HepG2 (cell line): ENCODE results near the gene USP30. TPM values are rescaled to one million over a fixed set of nuclear protein-coding genes. Genes with fewer than 3 reads are reported as not detected.

ENCODE experiments used
- CC2D1A ChIP-seq: sonication (generic); formaldehyde crosslinking; IDR thresholded peaks from 2 replicates; pipeline ENCODE4 v1.8.1; 2023; ENCODE audit warnings: mild to moderate bottlenecking, missing genetic modification reagents
- CREM ChIP-seq, 2 experiments: sonication (generic) in 1 of 2; formaldehyde crosslinking in 1 of 2; IDR thresholded peaks; 2 replicates each; pipeline versions ENCODE4 v1.4.0 to v1.6.1; 2016 to 2020; ENCODE audit warnings: antibody characterized with exemption in 1 of 2, mild to moderate bottlenecking in 1 of 2, missing genetic modification reagents in 1 of 2
- GTF2F1 ChIP-seq: fragments of 150-350 bp; IDR thresholded peaks from 2 replicates; pipeline ENCODE4 v1.6.1; 2014; ENCODE audit warnings: low read length
- HMG20A ChIP-seq: IDR thresholded peaks from 2 replicates; pipeline ENCODE4 v1.6.1; 2016; ENCODE audit warnings: borderline replicate concordance
- KLF12 ChIP-seq: sonication (generic); formaldehyde crosslinking; IDR thresholded peaks from 2 replicates; pipeline ENCODE4 v1.4.0; 2020; ENCODE audit warnings: missing genetic modification reagents, borderline replicate concordance
- MAFG ChIP-seq: sonication (generic); formaldehyde crosslinking; IDR thresholded peaks from 2 replicates; pipeline ENCODE4 v1.5.1; 2020; ENCODE audit warnings: mild to moderate bottlenecking, missing genetic modification reagents
- NR3C1 ChIP-seq: sonication (generic); formaldehyde crosslinking; IDR thresholded peaks from 2 replicates; pipeline ENCODE4 v1.4.0; 2020; ENCODE audit warnings: missing genetic modification reagents
- ONECUT2 ChIP-seq: sonication (generic); formaldehyde crosslinking; IDR thresholded peaks from 2 replicates; pipeline ENCODE4 v1.4.0; 2020; ENCODE audit warnings: missing genetic modification reagents
- POLR2AphosphoS5 ChIP-seq: IDR thresholded peaks from 2 replicates; pipeline ENCODE4 v1.6.1; 2012; ENCODE audit warnings: low read depth, low read length
- PRMT3 ChIP-seq: sonication (generic); formaldehyde crosslinking; IDR thresholded peaks from 2 replicates; pipeline ENCODE4 v1.8.1; 2022; ENCODE audit warnings: low read depth, mild to moderate bottlenecking, moderate library complexity, missing genetic modification reagents, borderline replicate concordance
- RFX5 ChIP-seq: IDR thresholded peaks from 2 replicates; pipeline ENCODE4 v1.6.1; 2011; ENCODE audit warnings: low read depth, low read length, improper control_type of control experiment
- SYNCRIP ChIP-seq: fragments of 200-400 bp; formaldehyde crosslinking; IDR thresholded peaks from 2 replicates; pipeline ENCODE4 v1.6.1; 2018; ENCODE audit warnings: mild to moderate bottlenecking, low read depth, low read length; ENCODE audit not compliant: insufficient read depth
- THYN1 ChIP-seq: sonication (generic); formaldehyde crosslinking; IDR thresholded peaks from 2 replicates; pipeline ENCODE4 v1.8.1; 2023; ENCODE audit warnings: low read depth, mild to moderate bottlenecking, moderate library complexity, missing genetic modification reagents, borderline replicate concordance
- YY1 ChIP-seq: IDR thresholded peaks from 2 replicates; pipeline ENCODE4 v1.6.1; 2011; ENCODE audit warnings: low read length, low read depth, moderate library complexity, mild to moderate bottlenecking; ENCODE audit not compliant: insufficient read depth, insufficient replicate concordance
- ZMYM2 ChIP-seq: sonication (generic); formaldehyde crosslinking; IDR thresholded peaks from 2 replicates; pipeline ENCODE4 v1.8.0; 2022; ENCODE audit warnings: mild to moderate bottlenecking, missing genetic modification reagents
- ZMYM4 ChIP-seq: sonication (generic); formaldehyde crosslinking; IDR thresholded peaks from 2 replicates; pipeline ENCODE4 v1.8.1; 2023; ENCODE audit warnings: mild to moderate bottlenecking, missing genetic modification reagents
- ZNF143 ChIP-seq: sonication (generic); formaldehyde crosslinking; IDR thresholded peaks from 2 replicates; pipeline ENCODE4 v1.4.0; 2020; ENCODE audit warnings: missing genetic modification reagents
- ZNF224 ChIP-seq: sonication (generic); formaldehyde crosslinking; IDR thresholded peaks from 2 replicates; pipeline ENCODE4 v1.5.0; 2020; ENCODE audit warnings: mild to moderate bottlenecking, missing genetic modification reagents
- ZNF451 ChIP-seq: sonication (generic); formaldehyde crosslinking; IDR thresholded peaks from 2 replicates; pipeline ENCODE4 v1.5.0; 2020; ENCODE audit warnings: mild to moderate bottlenecking, missing genetic modification reagents
- ZNF510 ChIP-seq: sonication (generic); formaldehyde crosslinking; IDR thresholded peaks from 2 replicates; pipeline ENCODE4 v1.4.0; 2020; ENCODE audit warnings: low read depth, mild to moderate bottlenecking, missing genetic modification reagents
- ZNF883 ChIP-seq: sonication (generic); formaldehyde crosslinking; IDR thresholded peaks from 2 replicates; pipeline ENCODE4 v1.5.1; 2020; ENCODE audit warnings: mild to moderate bottlenecking, missing genetic modification reagents; ENCODE audit errors: not compliant biosample characterization
- polyA plus RNA-seq, 8 experiments: library from polyadenylated mRNA; depleted of rRNA in 3 of 8; stranded (reverse) in 7 of 8; unstranded in 1 of 8; fragments of >200 nt; fragmentation: Illumina TruSeq in 4 of 8; extraction: Trizol in 4 of 8; gene quantifications; 2 replicates each; pipeline versions ENCODE4 v1.2.1 to v1.2.3, GENCODE V29; 2011 to 2016; ENCODE audit warnings: low read depth in 4 of 8, missing spikeins in 1 of 8, mixed read lengths in 1 of 8; ENCODE audit not compliant: insufficient read depth in 1 of 8
- total RNA-seq, 5 experiments: library from RNA; depleted of rRNA; stranded (reverse); fragments of >200 nt; fragmentation: Illumina TruSeq; extraction: Trizol; gene quantifications; 2 replicates each; pipeline ENCODE4 v1.2.3, GENCODE V29; 2016; ENCODE audit warnings: low read depth in 1 of 5
- TF ChIP-seq, protein P1 (sequence below): sonication (generic); formaldehyde crosslinking; conservative IDR thresholded peaks from 2 replicates; pipeline ENCODE4 v1.4.0; 2020; ENCODE audit warnings: missing genetic modification reagents
- TF ChIP-seq, protein P2 (sequence below): sonication (generic); formaldehyde crosslinking; IDR thresholded peaks from 2 replicates; pipeline ENCODE4 v1.4.0; 2020; ENCODE audit warnings: mild to moderate bottlenecking, low read depth, missing genetic modification reagents
- TF ChIP-seq, protein P3 (sequence below): conservative IDR thresholded peaks from 2 replicates; pipeline ENCODE4 v1.6.1; 2018; ENCODE audit warnings: missing genetic modification reagents
- TF ChIP-seq, protein P4 (sequence below): sonication (generic); formaldehyde crosslinking; conservative IDR thresholded peaks from 2 replicates; pipeline ENCODE4 v1.5.0; 2020; ENCODE audit warnings: missing genetic modification reagents
- TF ChIP-seq, protein P5 (sequence below): sonication (generic); formaldehyde crosslinking; IDR thresholded peaks from 2 replicates; pipeline ENCODE4 v1.8.1; 2022; ENCODE audit warnings: mild to moderate bottlenecking, missing genetic modification reagents

The USP30 gene
- total and polyA plus RNA-seq, 2 of the 13 experiments (the other 11 are each of a cell fraction or from before 2014, with no cell fraction given), result 11.2 to 20.8 TPM

DNA sequence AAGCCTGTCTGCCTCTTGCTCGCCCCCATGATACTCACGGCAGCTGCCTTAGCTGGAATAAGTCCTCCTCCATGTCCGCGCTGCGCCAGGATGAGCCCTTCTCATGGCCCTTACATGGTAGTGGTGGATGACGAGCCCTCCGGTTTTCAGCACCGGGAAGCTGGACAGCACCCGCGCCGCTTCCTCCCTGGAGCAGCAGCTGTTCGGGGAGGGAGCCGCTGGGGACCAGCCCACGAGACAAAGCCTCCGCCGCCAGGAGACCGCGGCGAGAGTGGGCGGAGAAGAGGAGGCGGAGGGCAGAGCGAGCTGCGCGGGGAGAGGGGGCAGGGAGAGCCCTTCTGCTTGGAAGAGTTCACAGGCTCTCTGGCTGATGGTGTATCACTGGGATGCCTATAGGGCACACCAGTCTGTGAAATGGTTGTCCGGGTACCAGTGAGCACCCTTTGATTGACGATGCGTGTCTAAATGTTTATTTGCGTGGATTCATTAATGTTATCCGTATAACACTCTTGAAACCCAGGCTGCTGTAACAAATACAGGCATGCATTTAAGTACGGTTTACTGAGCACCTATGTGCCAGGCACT lies 31.5 kb upstream of the USP30 start, which contains the start of gene SVOP (continued):
- TF ChIP-seq ZNF224 (CRISPR knock-in tag) (peak; percentile 35; the same call in 1 of the 2 replicates), NR3C1 (CRISPR knock-in tag) (no peak), ZMYM2 (no peak), THYN1 (no peak), SYNCRIP (no peak), ZNF883 (CRISPR knock-in tag) (peak; percentile 89), POLR2AphosphoS5 (no peak), ZNF510 (CRISPR knock-in tag) (no peak), YY1 (peak; percentile 23), KLF12 (CRISPR knock-in tag) (peak; percentile 80; the same call in 1 of the 2 replicates), CREM (IDR thresholded peaks at IDR 0.05) (no peak), CREM (CRISPR knock-in tag; IDR thresholded peaks at IDR 0.05) (no peak; the same call in 1 of the 2 replicates), ZNF451 (CRISPR knock-in tag) (0 out of 2 replicates have a peak, but pooled peaks have one; percentile 67), CC2D1A (no peak), GTF2F1 (no peak), RFX5 (no peak), ZNF143 (no peak), HMG20A (CRISPR knock-in tag) (no peak), MAFG (CRISPR knock-in tag) (no peak), ZMYM4 (CRISPR knock-in tag) (peak; percentile 62; the same call in 1 of the 2 replicates), PRMT3 (no peak; the same call in 1 of the 2 replicates), ONECUT2 (peak; percentile 70; the same call in 1 of the 2 replicates)
- TF ChIP-seq, protein P1, sequence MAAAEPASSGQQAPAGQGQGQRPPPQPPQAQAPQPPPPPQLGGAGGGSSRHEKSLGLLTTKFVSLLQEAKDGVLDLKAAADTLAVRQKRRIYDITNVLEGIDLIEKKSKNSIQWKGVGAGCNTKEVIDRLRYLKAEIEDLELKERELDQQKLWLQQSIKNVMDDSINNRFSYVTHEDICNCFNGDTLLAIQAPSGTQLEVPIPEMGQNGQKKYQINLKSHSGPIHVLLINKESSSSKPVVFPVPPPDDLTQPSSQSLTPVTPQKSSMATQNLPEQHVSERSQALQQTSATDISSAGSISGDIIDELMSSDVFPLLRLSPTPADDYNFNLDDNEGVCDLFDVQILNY (CRISPR knock-in tag), result peak; percentile 71
- TF ChIP-seq, protein P2, sequence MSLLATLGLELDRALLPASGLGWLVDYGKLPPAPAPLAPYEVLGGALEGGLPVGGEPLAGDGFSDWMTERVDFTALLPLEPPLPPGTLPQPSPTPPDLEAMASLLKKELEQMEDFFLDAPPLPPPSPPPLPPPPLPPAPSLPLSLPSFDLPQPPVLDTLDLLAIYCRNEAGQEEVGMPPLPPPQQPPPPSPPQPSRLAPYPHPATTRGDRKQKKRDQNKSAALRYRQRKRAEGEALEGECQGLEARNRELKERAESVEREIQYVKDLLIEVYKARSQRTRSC (CRISPR knock-in tag), result no peak
- TF ChIP-seq, protein P3, sequence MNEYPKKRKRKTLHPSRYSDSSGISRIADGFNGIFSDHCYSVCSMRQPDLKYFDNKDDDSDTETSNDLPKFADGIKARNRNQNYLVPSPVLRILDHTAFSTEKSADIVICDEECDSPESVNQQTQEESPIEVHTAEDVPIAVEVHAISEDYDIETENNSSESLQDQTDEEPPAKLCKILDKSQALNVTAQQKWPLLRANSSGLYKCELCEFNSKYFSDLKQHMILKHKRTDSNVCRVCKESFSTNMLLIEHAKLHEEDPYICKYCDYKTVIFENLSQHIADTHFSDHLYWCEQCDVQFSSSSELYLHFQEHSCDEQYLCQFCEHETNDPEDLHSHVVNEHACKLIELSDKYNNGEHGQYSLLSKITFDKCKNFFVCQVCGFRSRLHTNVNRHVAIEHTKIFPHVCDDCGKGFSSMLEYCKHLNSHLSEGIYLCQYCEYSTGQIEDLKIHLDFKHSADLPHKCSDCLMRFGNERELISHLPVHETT (CRISPR knock-in tag), result peak; percentile 80; the same call in 1 of the 2 replicates
- TF ChIP-seq, protein P4, sequence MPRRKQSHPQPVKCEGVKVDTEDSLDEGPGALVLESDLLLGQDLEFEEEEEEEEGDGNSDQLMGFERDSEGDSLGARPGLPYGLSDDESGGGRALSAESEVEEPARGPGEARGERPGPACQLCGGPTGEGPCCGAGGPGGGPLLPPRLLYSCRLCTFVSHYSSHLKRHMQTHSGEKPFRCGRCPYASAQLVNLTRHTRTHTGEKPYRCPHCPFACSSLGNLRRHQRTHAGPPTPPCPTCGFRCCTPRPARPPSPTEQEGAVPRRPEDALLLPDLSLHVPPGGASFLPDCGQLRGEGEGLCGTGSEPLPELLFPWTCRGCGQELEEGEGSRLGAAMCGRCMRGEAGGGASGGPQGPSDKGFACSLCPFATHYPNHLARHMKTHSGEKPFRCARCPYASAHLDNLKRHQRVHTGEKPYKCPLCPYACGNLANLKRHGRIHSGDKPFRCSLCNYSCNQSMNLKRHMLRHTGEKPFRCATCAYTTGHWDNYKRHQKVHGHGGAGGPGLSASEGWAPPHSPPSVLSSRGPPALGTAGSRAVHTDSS (CRISPR knock-in tag), result no peak
- TF ChIP-seq, protein P5, sequence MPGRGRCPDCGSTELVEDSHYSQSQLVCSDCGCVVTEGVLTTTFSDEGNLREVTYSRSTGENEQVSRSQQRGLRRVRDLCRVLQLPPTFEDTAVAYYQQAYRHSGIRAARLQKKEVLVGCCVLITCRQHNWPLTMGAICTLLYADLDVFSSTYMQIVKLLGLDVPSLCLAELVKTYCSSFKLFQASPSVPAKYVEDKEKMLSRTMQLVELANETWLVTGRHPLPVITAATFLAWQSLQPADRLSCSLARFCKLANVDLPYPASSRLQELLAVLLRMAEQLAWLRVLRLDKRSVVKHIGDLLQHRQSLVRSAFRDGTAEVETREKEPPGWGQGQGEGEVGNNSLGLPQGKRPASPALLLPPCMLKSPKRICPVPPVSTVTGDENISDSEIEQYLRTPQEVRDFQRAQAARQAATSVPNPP, result peak; percentile 69; the same call in 1 of the 2 replicates
